GM06990 (cell line): Measurements from ENCODE around the gene GSTO2.

Experiments
- DNase-seq: peaks from one replicate; pipeline ENCODE4 v3.0.0-alpha.2; 2011; ENCODE audit not compliant: insufficient read length; ENCODE audit errors: extremely low read depth
- H3K27me3 ChIP-seq: replicated peaks from 2 replicates; pipeline ENCODE4 v1.6.0; 2011; ENCODE audit warnings: low read length; ENCODE audit not compliant: control insufficient read depth, insufficient read depth
- H3K36me3 ChIP-seq: 2 replicates; pipeline ENCODE4 v1.5.1; 2011; ENCODE audit warnings: low read length; ENCODE audit not compliant: control insufficient read depth, insufficient read depth
- H3K4me3 ChIP-seq: replicated peaks from 2 replicates; pipeline ENCODE4 v1.5.1; 2011; ENCODE audit warnings: low read depth, mild to moderate bottlenecking, control low read depth, low read length
- CTCF ChIP-seq: IDR thresholded peaks from 2 replicates; pipeline ENCODE4 v1.5.1; 2011; ENCODE audit warnings: low read length, control low read depth, mild to moderate bottlenecking, inconsistent platforms; ENCODE audit not compliant: insufficient read depth, poor library complexity, severe bottlenecking

Gene GSTO2

GRCh38 chr10:104342941-104343411 is 74.0 kb downstream of the GSTO2 start:
- TF ChIP-seq CTCF, result no peak
- no peak overlapping the region for H3K4me3 ChIP-seq
- DNase-seq, result no peak
- H3K36me3 ChIP-seq, result no peaks in the 10 kb centered on the region
- no peaks in the 10 kb centered on the region for H3K27me3 ChIP-seq

- TF ChIP-seq CTCF, result no peak
- no peak overlapping the region for H3K4me3 ChIP-seq
- H3K36me3 ChIP-seq, result no peaks in the 10 kb centered on the region
- no peaks in the 10 kb centered on the region for H3K27me3 ChIP-seq
- no peak for DNase-seq
Measured at GRCh38 chr10:104344219-104344618, 75.2 kb downstream of the GSTO2 start.

GRCh38 chr10:104345515-104345914 is 76.5 kb downstream of the GSTO2 start:
- Histone ChIP-seq H3K27me3 (no peaks in the 10 kb centered on the region), H3K36me3 (no peaks in the 10 kb centered on the region), H3K4me3 (no peak overlapping the region)
- TF ChIP-seq CTCF, result no peak
- no peak for DNase-seq

- DNase-seq, result no peak
- Histone ChIP-seq H3K36me3 (no peaks in the 10 kb centered on the region), H3K4me3 (no peak overlapping the region), H3K27me3 (no peaks in the 10 kb centered on the region)
- TF ChIP-seq CTCF, result no peak
Measured at GRCh38 chr10:104345941-104346340, 77.0 kb downstream of the GSTO2 start.

GRCh38 chr10:104347295-104348045 is 78.5 kb downstream of the GSTO2 start:
- Histone ChIP-seq H3K36me3 (no peaks in the 10 kb centered on the region), H3K4me3 (no peak overlapping the region), H3K27me3 (no peaks in the 10 kb centered on the region)
- no peak for TF ChIP-seq CTCF
- no peak for DNase-seq

- TF ChIP-seq CTCF, result no peak
- no peaks in the 10 kb centered on the region for H3K36me3 ChIP-seq
Measured at GRCh38 chr10:104348601-104349000, 79.6 kb downstream of the GSTO2 start.

More at GRCh38 chr10:104348601-104349000, 79.6 kb downstream of the GSTO2 start:
- H3K27me3 ChIP-seq, result no peaks in the 10 kb centered on the region
- H3K4me3 ChIP-seq, result no peak overlapping the region
- DNase-seq, result no peak
